ENCODE results near the gene PSMA2.

GRCh38 chr7:42902331-42902730 is 29.6 kb downstream of the PSMA2 start:
- TF ChIP-seq POLR2A (IDR thresholded peaks at IDR 0.05; ENCODE audit: low read depth, low read length) = no peak
- TF ChIP-seq SPI1 (IDR thresholded peaks at IDR 0.05; ENCODE audit: low read depth, low read length) = no peak
